Panc1 (cell line): ENCODE measurements around the gene NUP153. TPM values are rescaled to one million over a fixed set of nuclear protein-coding genes. Genes with fewer than 3 reads are reported as not detected.

ENCODE experiments used
- ATAC-seq: fragments of 200-7000 bp; cut with Tn5 transposase; 2 replicates; pipeline ENCODE4 v1.9.1; 2020; ENCODE audit warnings: mild to moderate bottlenecking, moderate library complexity
- BruUV-seq: library from RNA; stranded (reverse); fragments of 400-500 nt; replicated peaks from 2 replicates; lab custom pipeline; 2021; lab: Mats Ljungman, UMichigan
- CTCF ChIA-PET: fragments of 300-600 bp; sonication (Branson Sonifier 250); formaldehyde crosslinking; loops from one replicate; lab custom pipeline; 2022; ENCODE audit warnings: antibody characterized with exemption; lab: Charles Lee
- POLR2A ChIA-PET: fragments of 300-600 bp; sonication (Branson Sonifier 250); formaldehyde crosslinking; loops from one replicate; lab custom pipeline; 2022; ENCODE audit warnings: antibody characterized with exemption; lab: Charles Lee
- DNase-seq: peaks from one replicate; pipeline ENCODE4 v3.0.0-alpha.2; 2010; ENCODE audit warnings: low read depth, low spot score
- H3K27ac ChIP-seq: 2 replicates; pipeline ENCODE4 v1.5.1; 2011; ENCODE audit warnings: mild to moderate bottlenecking, low read length, inconsistent platforms
- H3K27me3 ChIP-seq: fragments of 200-500 bp; sonication (Bioruptor generic); 2 replicates; pipeline ENCODE4 v1.6.0; 2014; ENCODE audit warnings: low read length, inconsistent platforms; ENCODE audit not compliant: control insufficient read depth, insufficient read depth
- H3K36me3 ChIP-seq: fragments of 200-500 bp; sonication (Bioruptor generic); 2 replicates; pipeline ENCODE4 v1.5.1; 2014; ENCODE audit warnings: inconsistent platforms, mild to moderate bottlenecking, low read length, moderate library complexity; ENCODE audit not compliant: control insufficient read depth, insufficient read depth
- H3K4me1 ChIP-seq: 2 replicates; pipeline ENCODE4 v1.5.1; 2011; ENCODE audit warnings: inconsistent platforms, mild to moderate bottlenecking, low read length, moderate library complexity; ENCODE audit not compliant: control insufficient read depth, insufficient read depth
- H3K4me3 ChIP-seq, 2 experiments: 2 replicates each; pipeline ENCODE4 v1.5.1; 2011 to 2012; ENCODE audit warnings: low read depth in 2 of 2, low read length in 2 of 2, mild to moderate bottlenecking in 2 of 2, inconsistent platforms in 1 of 2, moderate library complexity in 1 of 2
- H3K9me3 ChIP-seq: fragments of 200-500 bp; sonication (Bioruptor generic); 2 replicates; pipeline ENCODE4 v1.5.1; 2014; ENCODE audit warnings: low read depth, mild to moderate bottlenecking, inconsistent platforms, low read length, moderate library complexity; ENCODE audit not compliant: control insufficient read depth, insufficient read depth
- CTCF ChIP-seq: fragments of 450-650 bp; IDR thresholded peaks from 2 replicates; pipeline ENCODE4 v1.5.1; 2017; ENCODE audit warnings: mild to moderate bottlenecking
- POLR2AphosphoS5 ChIP-seq: IDR thresholded peaks from 2 replicates; pipeline ENCODE4 v1.6.1; 2012; ENCODE audit warnings: mild to moderate bottlenecking, low read depth, low read length, moderate library complexity
- REST ChIP-seq, 2 experiments: IDR thresholded peaks; 2 replicates each; pipeline ENCODE4 v1.6.1; 2011 to 2012; ENCODE audit warnings: low read depth in 2 of 2, control low read depth in 1 of 2, low read length in 1 of 2, mild to moderate bottlenecking in 1 of 2, moderate library complexity in 1 of 2; ENCODE audit not compliant: insufficient read depth in 1 of 2
- SIN3A ChIP-seq: IDR thresholded peaks from 2 replicates; pipeline ENCODE4 v1.6.1; 2012; ENCODE audit warnings: low read depth, mild to moderate bottlenecking, low read length, moderate library complexity, borderline replicate concordance; ENCODE audit not compliant: insufficient read depth
- TCF7L2 ChIP-seq: IDR thresholded peaks from 2 replicates; pipeline ENCODE4 v1.6.1; 2011; ENCODE audit warnings: mild to moderate bottlenecking, low read depth, low read length, inconsistent platforms
- in situ Hi-C: cut with HindIII; loops from 2 replicates; pipeline ENCODE4 v1.10.0; 2016; ENCODE audit warnings: low sequenced_read_pairs, low pct_unique_long_range_greater_than_20kb
- intact Hi-C: fragments of 100-400 bp; cut with micrococcal nuclease; formaldehyde crosslinking; loops from one replicate; pipeline ENCODE4 v1.10.0; 2022; ENCODE audit not compliant: unreplicated experiment
- total RNA-seq: library from RNA; stranded (reverse); gene quantifications from one replicate; pipeline ENCODE4 v1.2.1, GENCODE V29; 2021; ENCODE audit not compliant: unreplicated experiment

NUP153 gene
- total RNA-seq, 1 experiment from 2014 or later: 62.0 TPM

DNA sequence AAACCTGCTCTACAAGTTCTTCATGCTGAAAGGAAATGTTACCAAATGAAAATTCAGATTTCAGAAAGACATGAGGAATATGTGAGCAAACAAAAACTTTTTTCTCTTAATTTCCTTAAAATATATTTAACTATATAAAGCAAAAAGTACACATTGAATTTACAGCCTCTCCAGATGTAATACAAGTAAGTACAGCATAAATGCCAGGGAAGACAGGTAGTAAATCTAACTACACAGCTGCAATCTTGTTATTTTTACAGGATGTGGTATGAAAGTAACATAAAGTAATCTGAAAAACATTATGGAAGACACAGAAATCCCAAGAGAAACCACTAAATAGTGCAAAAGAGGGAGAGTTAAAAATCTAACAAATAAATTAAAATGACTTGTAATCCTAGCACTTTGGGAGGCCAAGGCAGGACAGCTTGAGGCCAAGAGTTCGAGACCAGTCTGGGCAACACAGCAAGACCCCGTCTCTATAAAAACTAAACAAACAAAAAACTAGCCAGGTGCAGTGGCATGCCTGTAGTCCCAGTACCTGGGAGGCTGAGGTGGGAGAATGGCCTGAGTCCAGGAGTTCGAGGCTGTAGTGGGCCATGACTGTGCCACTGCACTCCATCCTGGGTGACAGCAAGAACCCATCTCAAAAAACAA lies 55.9 kb downstream of the NUP153 start:
- H3K36me3 ChIP-seq: peaks cover 43% of the 10 kb centered on the region
- ChIA-PET CTCF (no interaction called here), POLR2A (no interaction called here)
- DNase-seq (no peak), ATAC-seq (no peak)
- BruUV-seq: no TSS peak
- no peaks in the 10 kb centered on the region for H3K9me3 ChIP-seq
- in situ Hi-C loops: no loop called here
- no peaks in the 10 kb centered on the region for H3K4me1 ChIP-seq
- H3K27ac ChIP-seq: no peak overlapping the region
- intact Hi-C loops: no loop called here
- no peaks in the 10 kb centered on the region for H3K27me3 ChIP-seq
- no peak overlapping the region for H3K4me3 ChIP-seq
- TF ChIP-seq SIN3A (no peak), POLR2AphosphoS5 (no peak), REST (IDR thresholded peaks at IDR 0.05; ENCODE audit: insufficient read depth in 1 of 2, low read depth in 2 of 2, low read length in 1 of 2) (no peak), TCF7L2 (no peak), CTCF (no peak)

DNA sequence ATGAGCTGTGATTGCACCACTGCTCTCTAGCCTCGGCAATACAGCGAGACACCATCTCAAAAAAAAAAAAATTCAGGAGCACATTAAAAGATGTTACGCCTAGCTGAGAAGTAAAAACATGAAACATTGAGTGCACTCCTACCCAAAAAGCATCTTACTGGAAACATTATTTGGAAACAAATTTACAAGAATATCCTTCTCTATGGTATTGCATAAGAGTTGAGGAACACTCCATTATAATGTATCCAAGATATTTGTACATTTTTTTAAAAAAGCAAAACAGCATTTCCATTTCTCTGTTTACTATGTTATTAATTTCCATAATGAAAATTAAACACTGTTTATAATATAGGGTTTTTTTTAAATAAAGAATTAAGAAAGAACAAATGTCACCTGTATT lies 58.0 kb downstream of the NUP153 start:
- no peaks in the 10 kb centered on the region for H3K27me3 ChIP-seq

More for the DNA sequence above, 58.0 kb downstream of the NUP153 start:
- H3K9me3 ChIP-seq: no peaks in the 10 kb centered on the region
- H3K27ac ChIP-seq: no peak overlapping the region
- H3K36me3 ChIP-seq: peaks cover 49% of the 10 kb centered on the region
- DNase-seq (no peak), ATAC-seq (no peak)
- ChIA-PET POLR2A (no interaction called here), CTCF (no interaction called here)
- BruUV-seq: no TSS peak
- intact Hi-C loops (no loop called here), in situ Hi-C loops (no loop called here)
- H3K4me3 ChIP-seq: no peak overlapping the region
- H3K4me1 ChIP-seq: no peaks in the 10 kb centered on the region
- TF ChIP-seq CTCF (no peak), REST (IDR thresholded peaks at IDR 0.05; ENCODE audit: insufficient read depth in 1 of 2, low read depth in 2 of 2, low read length in 1 of 2) (no peak), POLR2AphosphoS5 (no peak), TCF7L2 (no peak), SIN3A (no peak)
